SK-N-SH treated with all-trans-retinoic acid at 6 μM for 48 hours (cell line): ENCODE data around the gene SFR1.

Experiments used
- ATAC-seq: fragments of 200-7000 bp; cut with Tn5 transposase; 3 replicates; pipeline ENCODE4 v1.9.1; 2020; ENCODE audit warnings: mild to moderate bottlenecking, moderate library complexity
- ARNTL ChIP-seq: fragments of 450-650 bp; formaldehyde crosslinking; IDR thresholded peaks from 2 replicates; pipeline ENCODE4 v1.5.0; 2020; ENCODE audit warnings: low read depth, mild to moderate bottlenecking, moderate library complexity, borderline replicate concordance
- BACH2 ChIP-seq: fragments of 250-450 bp; sonication (Bioruptor Pico); IDR thresholded peaks from 2 replicates; pipeline ENCODE4 v1.9.0; 2021; ENCODE audit warnings: mild to moderate bottlenecking, borderline replicate concordance
- CSDC2 ChIP-seq: fragments of 250-450 bp; sonication (Bioruptor Pico); IDR thresholded peaks from 2 replicates; pipeline ENCODE4 v1.5.0; 2020; ENCODE audit warnings: mild to moderate bottlenecking, moderate library complexity
- ESRRG ChIP-seq: fragments of 250-450 bp; sonication (Bioruptor Pico); IDR thresholded peaks from 2 replicates; pipeline ENCODE4 v1.6.1; 2021; ENCODE audit warnings: mild to moderate bottlenecking
- GLIS3 ChIP-seq: fragments of 250-450 bp; sonication (Bioruptor Pico); IDR thresholded peaks from 2 replicates; pipeline ENCODE4 v1.5.0; 2020; ENCODE audit warnings: mild to moderate bottlenecking, moderate library complexity
- ISL1 ChIP-seq: fragments of 250-450 bp; sonication (Bioruptor Pico); IDR thresholded peaks from 2 replicates; pipeline ENCODE4 v2.1.2; 2022; ENCODE audit warnings: mild to moderate bottlenecking, moderate library complexity
- OSR1 ChIP-seq: fragments of 250-450 bp; sonication (Bioruptor Pico); IDR thresholded peaks from 2 replicates; pipeline ENCODE4 v1.8.0; 2022; ENCODE audit warnings: moderate library complexity, mild to moderate bottlenecking, inconsistent platforms
- PPARA ChIP-seq: fragments of 250-450 bp; sonication (Bioruptor Pico); IDR thresholded peaks from 2 replicates; pipeline ENCODE4 v1.5.0; 2020; ENCODE audit warnings: mild to moderate bottlenecking, borderline replicate concordance
- RARB ChIP-seq: fragments of 250-450 bp; sonication (Bioruptor Pico); IDR thresholded peaks from 2 replicates; pipeline ENCODE4 v1.8.0; 2021; ENCODE audit warnings: mild to moderate bottlenecking, moderate library complexity
- SNAI2 ChIP-seq: fragments of 250-450 bp; sonication (Bioruptor Pico); IDR thresholded peaks from 2 replicates; pipeline ENCODE4 v1.5.0; 2020; ENCODE audit warnings: mild to moderate bottlenecking, moderate library complexity
- TCF4 ChIP-seq: fragments of 250-450 bp; sonication (Bioruptor Pico); IDR thresholded peaks from 2 replicates; pipeline ENCODE4 v1.8.0; 2021; ENCODE audit warnings: mild to moderate bottlenecking, moderate library complexity, borderline replicate concordance
- TOX ChIP-seq: fragments of 250-450 bp; sonication (Bioruptor Pico); IDR thresholded peaks from 2 replicates; pipeline ENCODE4 v1.8.0; 2021; ENCODE audit warnings: mild to moderate bottlenecking, moderate library complexity, borderline replicate concordance
- ZC3H10 ChIP-seq: fragments of 250-450 bp; sonication (Bioruptor Pico); IDR thresholded peaks from 2 replicates; pipeline ENCODE4 v1.5.1; 2021; ENCODE audit warnings: mild to moderate bottlenecking, moderate library complexity
- ZFP3 ChIP-seq: fragments of 250-450 bp; sonication (Bioruptor Pico); IDR thresholded peaks from 2 replicates; pipeline ENCODE4 v1.5.0; 2020; ENCODE audit warnings: mild to moderate bottlenecking, moderate library complexity
- ZFP30 ChIP-seq: fragments of 450-650 bp; formaldehyde crosslinking; IDR thresholded peaks from 2 replicates; pipeline ENCODE4 v1.5.0; 2022; ENCODE audit warnings: mild to moderate bottlenecking, moderate library complexity
- ZNF565 ChIP-seq: fragments of 450-650 bp; formaldehyde crosslinking; conservative IDR thresholded peaks from 2 replicates; pipeline ENCODE4 v1.5.0; 2020; ENCODE audit warnings: low read depth, mild to moderate bottlenecking, moderate library complexity
- ZNF70 ChIP-seq: fragments of 450-650 bp; formaldehyde crosslinking; IDR thresholded peaks from 2 replicates; pipeline ENCODE4 v1.5.0; 2020; ENCODE audit warnings: mild to moderate bottlenecking, moderate library complexity
- ZNF8 ChIP-seq: fragments of 450-650 bp; formaldehyde crosslinking; IDR thresholded peaks from 2 replicates; pipeline ENCODE4 v1.5.0; 2020; ENCODE audit warnings: mild to moderate bottlenecking, moderate library complexity
- TF ChIP-seq, protein P1 (sequence below): fragments of 250-450 bp; sonication (Bioruptor Pico); IDR thresholded peaks from 2 replicates; pipeline ENCODE4 v1.5.1; 2021; ENCODE audit warnings: mild to moderate bottlenecking, moderate library complexity
- TF ChIP-seq, protein P2 (sequence below): fragments of 250-450 bp; sonication (Bioruptor Pico); IDR thresholded peaks from 2 replicates; pipeline ENCODE4 v1.5.1; 2020; ENCODE audit warnings: low read depth, mild to moderate bottlenecking, moderate library complexity
- TF ChIP-seq, protein P3 (sequence below): fragments of 250-450 bp; sonication (Bioruptor Pico); IDR thresholded peaks from 2 replicates; pipeline ENCODE4 v1.8.0; 2021; ENCODE audit warnings: low read depth, mild to moderate bottlenecking, moderate library complexity, borderline replicate concordance
- TF ChIP-seq, protein P4 (sequence below): fragments of 250-450 bp; sonication (Bioruptor Pico); IDR thresholded peaks from 2 replicates; pipeline ENCODE4 v1.8.0; 2020; ENCODE audit warnings: mild to moderate bottlenecking, moderate library complexity, borderline replicate concordance

SFR1 gene

DNA sequence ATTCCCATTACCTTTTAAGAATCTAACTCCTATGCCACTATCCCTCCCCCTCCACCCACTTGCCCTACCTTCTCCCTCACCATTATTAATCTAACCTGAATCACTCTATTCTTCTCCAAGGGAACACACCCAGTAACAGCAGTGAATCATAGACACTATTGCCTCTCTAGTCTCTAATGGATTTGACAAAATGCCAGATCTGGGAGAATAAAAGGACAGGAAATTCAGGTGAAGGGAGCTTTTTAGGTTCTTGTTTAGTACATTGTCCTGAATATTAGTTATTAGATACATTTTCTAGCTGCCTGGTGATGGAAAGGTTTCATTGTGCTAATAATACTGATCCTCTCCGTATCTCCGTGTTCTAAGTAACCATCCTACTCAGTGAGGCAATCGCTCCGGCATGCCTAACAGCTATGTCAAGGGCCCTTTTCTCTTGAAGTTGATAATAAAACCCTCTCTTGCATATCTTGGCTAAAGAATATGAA is 4.1 kb upstream of the SFR1 start:
- TF ChIP-seq ARNTL (CRISPR knock-in tag): no peak
- TF ChIP-seq CSDC2 (CRISPR knock-in tag): no peak
- TF ChIP-seq, protein P1, sequence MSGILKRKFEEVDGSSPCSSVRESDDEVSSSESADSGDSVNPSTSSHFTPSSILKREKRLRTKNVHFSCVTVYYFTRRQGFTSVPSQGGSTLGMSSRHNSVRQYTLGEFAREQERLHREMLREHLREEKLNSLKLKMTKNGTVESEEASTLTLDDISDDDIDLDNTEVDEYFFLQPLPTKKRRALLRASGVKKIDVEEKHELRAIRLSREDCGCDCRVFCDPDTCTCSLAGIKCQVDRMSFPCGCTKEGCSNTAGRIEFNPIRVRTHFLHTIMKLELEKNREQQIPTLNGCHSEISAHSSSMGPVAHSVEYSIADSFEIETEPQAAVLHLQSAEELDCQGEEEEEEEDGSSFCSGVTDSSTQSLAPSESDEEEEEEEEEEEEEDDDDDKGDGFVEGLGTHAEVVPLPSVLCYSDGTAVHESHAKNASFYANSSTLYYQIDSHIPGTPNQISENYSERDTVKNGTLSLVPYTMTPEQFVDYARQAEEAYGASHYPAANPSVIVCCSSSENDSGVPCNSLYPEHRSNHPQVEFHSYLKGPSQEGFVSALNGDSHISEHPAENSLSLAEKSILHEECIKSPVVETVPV (CRISPR knock-in tag): no peak
- TF ChIP-seq, protein P2, sequence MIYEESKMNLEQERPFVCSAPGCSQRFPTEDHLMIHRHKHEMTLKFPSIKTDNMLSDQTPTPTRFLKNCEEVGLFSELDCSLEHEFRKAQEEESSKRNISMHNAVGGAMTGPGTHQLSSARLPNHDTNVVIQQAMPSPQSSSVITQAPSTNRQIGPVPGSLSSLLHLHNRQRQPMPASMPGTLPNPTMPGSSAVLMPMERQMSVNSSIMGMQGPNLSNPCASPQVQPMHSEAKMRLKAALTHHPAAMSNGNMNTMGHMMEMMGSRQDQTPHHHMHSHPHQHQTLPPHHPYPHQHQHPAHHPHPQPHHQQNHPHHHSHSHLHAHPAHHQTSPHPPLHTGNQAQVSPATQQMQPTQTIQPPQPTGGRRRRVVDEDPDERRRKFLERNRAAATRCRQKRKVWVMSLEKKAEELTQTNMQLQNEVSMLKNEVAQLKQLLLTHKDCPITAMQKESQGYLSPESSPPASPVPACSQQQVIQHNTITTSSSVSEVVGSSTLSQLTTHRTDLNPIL: no peak
- TF ChIP-seq ZC3H10: no peak
- no peak for TF ChIP-seq ZFP30 (CRISPR knock-in tag)
- TF ChIP-seq ZNF565 (CRISPR knock-in tag): no peak
- no peak for TF ChIP-seq GLIS3 (CRISPR knock-in tag)
- TF ChIP-seq TOX (CRISPR knock-in tag): no peak
- TF ChIP-seq ZFP3 (CRISPR knock-in tag): no peak
- no peak for TF ChIP-seq ISL1
- TF ChIP-seq ZNF70 (CRISPR knock-in tag): no peak
- TF ChIP-seq BACH2: no peak
- TF ChIP-seq, protein P3, sequence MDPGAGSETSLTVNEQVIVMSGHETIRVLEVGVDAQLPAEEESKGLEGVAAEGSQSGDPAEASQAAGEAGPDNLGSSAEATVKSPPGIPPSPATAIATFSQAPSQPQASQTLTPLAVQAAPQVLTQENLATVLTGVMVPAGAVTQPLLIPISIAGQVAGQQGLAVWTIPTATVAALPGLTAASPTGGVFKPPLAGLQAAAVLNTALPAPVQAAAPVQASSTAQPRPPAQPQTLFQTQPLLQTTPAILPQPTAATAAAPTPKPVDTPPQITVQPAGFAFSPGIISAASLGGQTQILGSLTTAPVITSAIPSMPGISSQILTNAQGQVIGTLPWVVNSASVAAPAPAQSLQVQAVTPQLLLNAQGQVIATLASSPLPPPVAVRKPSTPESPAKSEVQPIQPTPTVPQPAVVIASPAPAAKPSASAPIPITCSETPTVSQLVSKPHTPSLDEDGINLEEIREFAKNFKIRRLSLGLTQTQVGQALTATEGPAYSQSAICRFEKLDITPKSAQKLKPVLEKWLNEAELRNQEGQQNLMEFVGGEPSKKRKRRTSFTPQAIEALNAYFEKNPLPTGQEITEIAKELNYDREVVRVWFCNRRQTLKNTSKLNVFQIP (CRISPR knock-in tag): no peak
- TF ChIP-seq PPARA (CRISPR knock-in tag): no peak
- no peak for TF ChIP-seq OSR1 (CRISPR knock-in tag)
- no peak for TF ChIP-seq RARB
- TF ChIP-seq TCF4 (CRISPR knock-in tag): no peak
- TF ChIP-seq, protein P4, sequence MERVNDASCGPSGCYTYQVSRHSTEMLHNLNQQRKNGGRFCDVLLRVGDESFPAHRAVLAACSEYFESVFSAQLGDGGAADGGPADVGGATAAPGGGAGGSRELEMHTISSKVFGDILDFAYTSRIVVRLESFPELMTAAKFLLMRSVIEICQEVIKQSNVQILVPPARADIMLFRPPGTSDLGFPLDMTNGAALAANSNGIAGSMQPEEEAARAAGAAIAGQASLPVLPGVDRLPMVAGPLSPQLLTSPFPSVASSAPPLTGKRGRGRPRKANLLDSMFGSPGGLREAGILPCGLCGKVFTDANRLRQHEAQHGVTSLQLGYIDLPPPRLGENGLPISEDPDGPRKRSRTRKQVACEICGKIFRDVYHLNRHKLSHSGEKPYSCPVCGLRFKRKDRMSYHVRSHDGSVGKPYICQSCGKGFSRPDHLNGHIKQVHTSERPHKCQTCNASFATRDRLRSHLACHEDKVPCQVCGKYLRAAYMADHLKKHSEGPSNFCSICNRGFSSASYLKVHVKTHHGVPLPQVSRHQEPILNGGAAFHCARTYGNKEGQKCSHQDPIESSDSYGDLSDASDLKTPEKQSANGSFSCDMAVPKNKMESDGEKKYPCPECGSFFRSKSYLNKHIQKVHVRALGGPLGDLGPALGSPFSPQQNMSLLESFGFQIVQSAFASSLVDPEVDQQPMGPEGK (CRISPR knock-in tag): no peak
- no peak for TF ChIP-seq ESRRG (CRISPR knock-in tag)
- ATAC-seq: no peak

DNA sequence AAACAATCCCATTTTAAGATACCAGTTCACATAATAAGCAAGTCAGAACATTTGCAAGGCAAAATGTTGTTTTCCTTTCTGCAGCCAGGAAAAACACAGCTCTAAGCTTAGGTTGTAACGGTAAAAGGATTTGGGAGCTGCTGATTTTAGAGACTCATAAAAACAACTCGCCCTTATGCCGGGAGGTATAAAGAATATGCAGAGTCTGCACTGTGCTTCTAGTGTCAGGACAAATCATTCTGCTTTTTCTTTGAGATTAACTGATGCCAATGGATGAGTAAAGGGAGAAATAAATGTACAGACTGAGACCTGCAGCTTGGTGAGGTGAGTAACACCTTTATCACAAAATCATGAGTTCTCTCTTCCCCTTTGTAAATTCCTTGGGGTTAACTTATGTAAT is 2.0 kb upstream of the SFR1 start:
- TF ChIP-seq TOX (CRISPR knock-in tag): no peak
- no peak for TF ChIP-seq CSDC2 (CRISPR knock-in tag)
- no peak for TF ChIP-seq ISL1
- no peak for TF ChIP-seq BACH2
- TF ChIP-seq ZNF8 (CRISPR knock-in tag): no peak
- TF ChIP-seq ZNF70 (CRISPR knock-in tag): no peak
- TF ChIP-seq RARB: no peak
- TF ChIP-seq ZFP30 (CRISPR knock-in tag): no peak
- TF ChIP-seq, protein P2: no peak
- TF ChIP-seq, protein P1 (CRISPR knock-in tag): no peak
- no peak for TF ChIP-seq GLIS3 (CRISPR knock-in tag)
- TF ChIP-seq ZFP3 (CRISPR knock-in tag): no peak
- TF ChIP-seq, protein P4 (CRISPR knock-in tag): no peak
- no peak for TF ChIP-seq PPARA (CRISPR knock-in tag)
- TF ChIP-seq SNAI2 (CRISPR knock-in tag): no peak
- TF ChIP-seq, protein P3 (CRISPR knock-in tag): no peak
- no peak for TF ChIP-seq OSR1 (CRISPR knock-in tag)

More for the DNA sequence above, 2.0 kb upstream of the SFR1 start:
- ATAC-seq: no peak
